NCI-H1092 treated with DMSO at 0.1 percent for 48 hours (cell line): Measurements from ENCODE around the gene SMIM34.

Experiments
- DNase-seq: peaks from one replicate; lab custom pipeline; 2025; lab: John Stamatoyannopoulos, UW

The SMIM34 gene

DNA sequence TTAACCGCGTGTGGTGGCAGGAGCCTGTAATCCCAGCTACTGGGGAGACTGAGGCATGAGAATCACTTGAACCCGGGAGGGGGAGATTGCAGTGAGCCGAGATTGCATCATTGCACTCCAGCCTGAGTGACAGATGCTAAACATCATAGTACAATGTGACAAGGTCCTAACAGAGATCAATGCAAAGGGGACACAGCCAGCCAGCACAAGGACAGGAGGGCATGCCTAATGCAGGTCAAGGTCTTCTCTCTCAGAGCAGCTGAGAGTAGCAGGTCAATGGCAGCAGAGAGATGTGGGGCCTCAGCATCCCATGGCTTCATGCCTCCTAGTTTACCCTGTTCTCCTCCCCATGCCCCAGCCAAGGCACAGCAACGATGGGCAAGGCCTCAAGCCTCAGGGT is 51.4 kb downstream of the SMIM34 start:
- DNase-seq: no peak

GRCh38 chr21:34369741-34370140 is 54.0 kb downstream of the SMIM34 start:
- DNase-seq: no peak
